HTERT RPE-1 (cell line): ENCODE results near the gene GFRA1.

ENCODE experiments used
- in situ Hi-C: fragments of 300-500 bp; cut with MboI; formaldehyde crosslinking; loops from 4 replicates; pipeline ENCODE4 v1.14.3; 2020; ENCODE audit warnings: low sequenced_read_pairs

The GFRA1 gene

GRCh38 chr10:116109481-116109880, 163.5 kb downstream of the GFRA1 start:
- in situ Hi-C loops: no loop called here

GRCh38 chr10:116108095-116108494, 164.9 kb downstream of the GFRA1 start:
- in situ Hi-C loops: no loop called here

- in situ Hi-C loops: no loop called here
These were observed 166.4 kb downstream of the GFRA1 start for GRCh38 chr10:116106611-116107010.

- in situ Hi-C loops: no loop called here
These were observed 167.7 kb downstream of the GFRA1 start for GRCh38 chr10:116105264-116105663.

GRCh38 chr10:116104210-116104932, 168.6 kb downstream of the GFRA1 start:
- in situ Hi-C loops: no loop called here

- in situ Hi-C loops: no loop called here
These were observed 169.3 kb downstream of the GFRA1 start for GRCh38 chr10:116103668-116104067.

DNA sequence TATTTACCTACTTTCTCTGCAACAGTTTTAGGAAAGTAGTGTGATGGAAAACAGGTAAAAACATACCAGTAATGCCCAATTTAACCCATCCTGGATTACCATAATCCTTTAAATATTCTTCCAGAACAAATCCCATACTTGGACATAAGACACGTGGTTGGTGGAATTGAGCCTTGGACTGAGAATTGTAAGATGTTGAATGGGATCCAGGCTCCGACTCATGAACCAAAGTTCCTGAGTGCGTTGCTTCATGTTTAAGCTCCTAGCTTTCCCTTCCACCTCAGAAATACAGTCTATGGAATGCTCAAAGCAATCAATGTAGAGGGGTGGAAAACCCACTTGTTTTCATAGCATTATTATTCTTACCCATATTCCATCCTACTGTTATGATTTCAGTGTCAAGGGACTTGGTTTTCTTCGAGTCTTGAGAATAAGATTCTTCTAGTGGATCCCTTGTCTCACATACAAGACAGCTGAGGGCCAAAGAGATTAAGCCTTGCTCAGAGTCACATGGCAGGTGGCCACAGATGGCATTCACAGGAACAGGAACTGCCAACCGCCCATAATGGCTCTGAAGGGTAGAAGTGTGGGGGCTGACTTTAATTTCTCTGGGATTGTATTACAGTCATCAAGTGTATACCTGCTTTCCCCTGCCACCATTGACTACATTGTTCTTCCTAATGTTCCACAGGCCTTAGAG, 171.2 kb downstream of the GFRA1 start:
- in situ Hi-C loops: no loop called here

- in situ Hi-C loops: no loop called here
These were observed 172.0 kb downstream of the GFRA1 start for GRCh38 chr10:116100984-116101383.

DNA sequence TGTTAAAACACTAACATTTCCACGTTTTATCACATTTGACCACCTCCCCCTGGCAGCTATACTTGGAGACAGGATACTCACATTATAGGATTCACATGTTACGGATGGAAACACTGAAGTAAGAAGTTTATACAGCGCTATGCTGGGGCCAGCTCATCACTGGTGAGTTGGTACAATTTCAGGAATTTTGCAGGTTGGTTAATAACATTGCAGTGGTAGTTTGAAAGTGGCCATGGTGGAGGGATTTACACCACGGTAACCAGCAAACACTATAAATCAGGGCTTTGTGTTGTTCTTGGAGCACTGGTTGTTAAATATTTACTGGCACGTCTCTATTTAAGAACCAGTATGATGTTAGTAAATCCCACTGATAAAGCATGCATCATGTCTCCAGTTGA, 174.0 kb downstream of the GFRA1 start:
- in situ Hi-C loops: no loop called here

GRCh38 chr10:116098411-116099022, 174.5 kb downstream of the GFRA1 start:
- in situ Hi-C loops: no loop called here

DNA sequence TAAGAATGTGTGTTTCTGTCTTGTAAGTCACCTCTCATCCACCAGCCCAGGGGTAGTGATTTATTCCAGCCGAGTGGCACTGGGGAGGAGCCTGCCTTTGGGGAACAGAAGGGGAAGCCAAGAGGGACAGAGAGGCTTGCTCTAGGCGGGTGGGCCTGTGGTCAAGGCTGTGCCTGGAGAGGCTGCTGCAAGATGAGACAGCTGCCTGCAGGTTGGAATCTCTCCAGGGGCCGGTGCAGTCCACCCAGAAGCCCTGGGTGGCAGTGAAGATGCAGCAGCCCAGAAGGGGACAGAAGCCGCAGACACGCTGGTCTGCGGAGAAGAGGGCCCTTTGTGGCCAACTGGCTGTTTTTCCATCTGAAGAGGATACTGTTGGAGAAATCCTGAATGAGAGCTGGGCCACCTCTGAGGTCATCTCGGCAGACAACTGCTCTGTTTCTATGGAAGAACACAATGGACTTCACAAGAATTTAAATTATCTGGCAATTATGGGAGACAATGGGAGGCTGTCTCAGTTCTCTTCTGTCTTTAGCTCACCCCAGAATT, 175.7 kb downstream of the GFRA1 start:
- in situ Hi-C loops: no loop called here

- in situ Hi-C loops: no loop called here
These were observed 176.5 kb downstream of the GFRA1 start for GRCh38 chr10:116096526-116096925.

- in situ Hi-C loops: no loop called here
These were observed 178.7 kb downstream of the GFRA1 start for GRCh38 chr10:116094356-116094755.

GRCh38 chr10:116093031-116093430, 180.0 kb downstream of the GFRA1 start:
- in situ Hi-C loops: no loop called here

- in situ Hi-C loops: no loop called here
These were observed 184.0 kb downstream of the GFRA1 start for GRCh38 chr10:116088985-116089384.

- in situ Hi-C loops: no loop called here
These were observed 187.7 kb downstream of the GFRA1 start for GRCh38 chr10:116085323-116085722.

GRCh38 chr10:116084161-116084560, 188.8 kb downstream of the GFRA1 start:
- in situ Hi-C loops: no loop called here

- in situ Hi-C loops: no loop called here
These were observed 189.7 kb downstream of the GFRA1 start for GRCh38 chr10:116083226-116083762.

GRCh38 chr10:116082762-116083161, 190.2 kb downstream of the GFRA1 start:
- in situ Hi-C loops: no loop called here

- in situ Hi-C loops: no loop called here
These were observed 190.8 kb downstream of the GFRA1 start for GRCh38 chr10:116082206-116082605.

- in situ Hi-C loops: no loop called here
These were observed 192.5 kb downstream of the GFRA1 start for GRCh38 chr10:116080553-116080952.

GRCh38 chr10:116079355-116079754, 193.7 kb downstream of the GFRA1 start:
- in situ Hi-C loops: no loop called here
